ENCODE data around the gene NFIX. TPM values are rescaled to one million over a fixed set of nuclear protein-coding genes. Genes with fewer than 3 reads are reported as not detected.

The NFIX gene
- total RNA-seq, 1 donor from 2014 or later: 2.6 TPM

- no peaks in the 10 kb centered on the region for H3K9me3 Mint-ChIP-seq
- TF ChIP-seq CTCF (IDR thresholded peaks at IDR 0.05): no peak
- H3K4me1 Mint-ChIP-seq: peaks cover 41% of the 10 kb centered on the region
- DNase-seq (no peak), ATAC-seq (ENCODE audit: low read depth) (no peak)
- H3K27me3 Mint-ChIP-seq: peaks cover 59% of the 10 kb centered on the region
- no peaks in the 10 kb centered on the region for H3K36me3 Mint-ChIP-seq (ENCODE audit: low read depth)
- ChIA-PET CTCF (interaction anchor here (2.0 kb wide), 1 partner anchor 46 kb away, joined by 11 read pairs; no protein-coding TSS in a partner anchor), POLR2A (no interaction called here)
- H3K27ac Mint-ChIP-seq: no peak overlapping the region
- intact Hi-C loops (cut with micrococcal nuclease): loop anchor here (1.0 kb wide), 1 partner anchor 7 kb away; no protein-coding TSS in a partner anchor
- no peak overlapping the region for H3K4me3 Mint-ChIP-seq
Observed at GRCh38 chr19:13014921-13015280, 19.6 kb downstream of the NFIX start.

- ATAC-seq (ENCODE audit: low read depth) (no peak), DNase-seq (no peak)
- Mint-ChIP-seq H3K4me3 (no peak overlapping the region), H3K27me3 (peaks cover 55% of the 10 kb centered on the region), H3K4me1 (peaks cover 41% of the 10 kb centered on the region), H3K36me3 (ENCODE audit: low read depth) (no peaks in the 10 kb centered on the region), H3K27ac (no peak overlapping the region), H3K9me3 (no peaks in the 10 kb centered on the region)
- ChIA-PET POLR2A (no interaction called here), CTCF (no interaction called here)
- TF ChIP-seq CTCF (IDR thresholded peaks at IDR 0.05): no peak
- intact Hi-C loops (cut with micrococcal nuclease): no loop called here
Observed at GRCh38 chr19:13015361-13016223, 20.3 kb downstream of the NFIX start.

GRCh38 chr19:13016245-13016627 is 21.0 kb downstream of the NFIX start:
- peaks cover 51% of the 10 kb centered on the region for H3K27me3 Mint-ChIP-seq
- H3K9me3 Mint-ChIP-seq: no peaks in the 10 kb centered on the region
- DNase-seq (no peak), ATAC-seq (ENCODE audit: low read depth) (no peak)
- ChIA-PET CTCF (no interaction called here), POLR2A (no interaction called here)
- TF ChIP-seq CTCF (IDR thresholded peaks at IDR 0.05): no peak
- no peak overlapping the region for H3K4me3 Mint-ChIP-seq
- intact Hi-C loops (cut with micrococcal nuclease): no loop called here
- no peaks in the 10 kb centered on the region for H3K36me3 Mint-ChIP-seq (ENCODE audit: low read depth)
- H3K27ac Mint-ChIP-seq: no peak overlapping the region
- peaks cover 41% of the 10 kb centered on the region for H3K4me1 Mint-ChIP-seq

GRCh38 chr19:13016628-13017305 is 21.5 kb downstream of the NFIX start:
- intact Hi-C loops (cut with micrococcal nuclease): no loop called here
- POLR2A ChIA-PET: interaction anchor here (0.6 kb wide), 1 partner anchor 133 kb away, joined by 9 read pairs; no protein-coding TSS in a partner anchor

More at GRCh38 chr19:13016628-13017305, 21.5 kb downstream of the NFIX start:
- Mint-ChIP-seq H3K27ac (no peak overlapping the region), H3K4me3 (no peak overlapping the region), H3K36me3 (ENCODE audit: low read depth) (no peaks in the 10 kb centered on the region), H3K4me1 (peaks cover 38% of the 10 kb centered on the region), H3K9me3 (no peaks in the 10 kb centered on the region), H3K27me3 (peaks cover 47% of the 10 kb centered on the region)
- TF ChIP-seq CTCF (IDR thresholded peaks at IDR 0.05): no peak
- ATAC-seq (ENCODE audit: low read depth) (no peak), DNase-seq (no peak)
- CTCF ChIA-PET: interaction anchor here (1.2 kb wide), 1 partner anchor 12 kb away, joined by 3 read pairs; no protein-coding TSS in a partner anchor

All from activated B cell treated with CpG ODN at 0.5 μM for 24 hours (primary cell).